Caco-2 (cell line): ENCODE results near the gene VENTX. TPM values are rescaled to one million over a fixed set of nuclear protein-coding genes. Genes with fewer than 3 reads are reported as not detected.

Experiments used
- BruUV-seq: library from RNA; stranded (reverse); fragments of 400-500 nt; replicated peaks from 2 replicates; lab custom pipeline; 2021; lab: Mats Ljungman, UMichigan
- CTCF ChIA-PET: fragments of 300-600 bp; sonication (Branson Sonifier 250); formaldehyde crosslinking; loops from one replicate; lab custom pipeline; 2022; ENCODE audit warnings: antibody characterized with exemption; lab: Charles Lee
- POLR2A ChIA-PET: fragments of 300-600 bp; sonication (Branson Sonifier 250); formaldehyde crosslinking; loops from one replicate; lab custom pipeline; 2022; ENCODE audit warnings: antibody characterized with exemption; lab: Charles Lee
- DNase-seq, 2 experiments: peaks; one replicate each; pipeline versions ENCODE4 v3.0.0 to v3.0.0-alpha.2; 2020 to 2022
- H3K27me3 ChIP-seq: replicated peaks from 2 replicates; pipeline ENCODE4 v1.6.0; 2011; ENCODE audit warnings: low read length; ENCODE audit not compliant: control insufficient read depth, insufficient read depth
- H3K36me3 ChIP-seq: 2 replicates; pipeline ENCODE4 v1.5.1; 2011; ENCODE audit warnings: low read length; ENCODE audit not compliant: control insufficient read depth, insufficient read depth
- H3K4me1 ChIP-seq: fragments of 250-450 bp; sonication (Bioruptor Pico); 2 replicates; pipeline ENCODE4 v1.5.1; 2020; ENCODE audit warnings: mild to moderate bottlenecking
- H3K4me3 ChIP-seq: 2 replicates; pipeline ENCODE4 v1.5.1; 2011; ENCODE audit warnings: low read depth, mild to moderate bottlenecking, control low read depth, low read length
- H3K9me3 ChIP-seq: fragments of 250-450 bp; sonication (Bioruptor Pico); 2 replicates; pipeline ENCODE4 v1.5.1; 2020; ENCODE audit warnings: mild to moderate bottlenecking, moderate library complexity
- H3K27ac Mint-ChIP-seq: one replicate; pipeline ENCODE4 v1.8.0; 2022; ENCODE audit warnings: mixed read lengths; ENCODE audit not compliant: unreplicated experiment
- H3K27me3 Mint-ChIP-seq: one replicate; pipeline ENCODE4 v1.8.0; 2022; ENCODE audit warnings: mixed read lengths; ENCODE audit not compliant: insufficient read depth, unreplicated experiment
- H3K36me3 Mint-ChIP-seq: one replicate; pipeline ENCODE4 v1.8.0; 2022; ENCODE audit warnings: mild to moderate bottlenecking, mixed read lengths; ENCODE audit not compliant: insufficient read depth, unreplicated experiment
- H3K4me1 Mint-ChIP-seq: one replicate; pipeline ENCODE4 v1.8.0; 2022; ENCODE audit warnings: low read depth, mixed read lengths; ENCODE audit not compliant: unreplicated experiment
- H3K4me3 Mint-ChIP-seq: one replicate; pipeline ENCODE4 v1.8.0; 2022; ENCODE audit warnings: mild to moderate bottlenecking, moderate library complexity, mixed read lengths; ENCODE audit not compliant: unreplicated experiment
- H3K9me3 Mint-ChIP-seq: one replicate; pipeline ENCODE4 v1.8.0; 2022; ENCODE audit warnings: mixed read lengths; ENCODE audit not compliant: unreplicated experiment
- CTCF ChIP-seq, 2 experiments: fragments of 200-600 bp in 1 of 2; IDR thresholded peaks; 1 replicate in 1 of 2; 2 replicates in 1 of 2; pipeline versions ENCODE4 v1.5.1 to v1.8.0; 2011 to 2022; ENCODE audit warnings: antibody characterized with exemption in 1 of 2, control low read depth in 1 of 2, inconsistent platforms in 1 of 2, low read depth in 1 of 2, low read length in 1 of 2, mild to moderate bottlenecking in 1 of 2, moderate library complexity in 1 of 2; ENCODE audit not compliant: insufficient read depth in 1 of 2, severe bottlenecking in 1 of 2, unreplicated experiment in 1 of 2
- intact Hi-C: fragments of 100-400 bp; cut with micrococcal nuclease; formaldehyde crosslinking; loops from one replicate; pipeline ENCODE4 v1.10.0; 2022; ENCODE audit not compliant: unreplicated experiment
- total RNA-seq: library from RNA; stranded (reverse); gene quantifications from 2 replicates; pipeline ENCODE4 v1.2.3, GENCODE V29; 2022

The VENTX gene
- total RNA-seq, 1 experiment from 2014 or later: not detected

- Mint-ChIP-seq H3K4me1 (peaks cover 7% of the 10 kb centered on the region), H3K9me3 (no peaks in the 10 kb centered on the region), H3K27me3 (no peaks in the 10 kb centered on the region), H3K4me3 (no peak overlapping the region), H3K27ac (no peak overlapping the region), H3K36me3 (no peaks in the 10 kb centered on the region)
- intact Hi-C loops: loop anchor here (5.0 kb wide), 1 partner anchor 59 kb away; the partner anchor contains the start of genes TUBGCP2 and ZNF511
- Histone ChIP-seq H3K9me3 (no peaks in the 10 kb centered on the region), H3K4me3 (no peak overlapping the region), H3K27me3 (no peaks in the 10 kb centered on the region), H3K36me3 (no peaks in the 10 kb centered on the region), H3K4me1 (peaks cover 31% of the 10 kb centered on the region)
- no peak for TF ChIP-seq CTCF (IDR thresholded peaks at IDR 0.05; ENCODE audit: insufficient read depth in 1 of 2, low read depth in 1 of 2, low read length in 1 of 2, severe bottlenecking in 1 of 2, unreplicated experiment in 1 of 2)
- no TSS peak for BruUV-seq
- CTCF ChIA-PET: no interaction called here
- POLR2A ChIA-PET: no interaction called here
- no peak for DNase-seq
These were observed 10.7 kb downstream of the VENTX start for GRCh38 chr10:133248334-133248715.

GRCh38 chr10:133249094-133249780 is 11.6 kb downstream of the VENTX start:
- intact Hi-C loops: loop anchor here (5.0 kb wide), 1 partner anchor 58 kb away; the partner anchor contains the start of genes TUBGCP2 and ZNF511
- H3K27me3 Mint-ChIP-seq: no peaks in the 10 kb centered on the region
- Histone ChIP-seq H3K4me3 (no peak overlapping the region), H3K9me3 (no peaks in the 10 kb centered on the region), H3K27me3 (no peaks in the 10 kb centered on the region), H3K4me1 (peaks cover 31% of the 10 kb centered on the region), H3K36me3 (no peaks in the 10 kb centered on the region)
- TF ChIP-seq CTCF (IDR thresholded peaks at IDR 0.05; ENCODE audit: insufficient read depth in 1 of 2, low read depth in 1 of 2, low read length in 1 of 2, severe bottlenecking in 1 of 2, unreplicated experiment in 1 of 2): peak in 1 of 2 experiments; percentile 36
- no peaks in the 10 kb centered on the region for H3K36me3 Mint-ChIP-seq
- ChIA-PET CTCF (no interaction called here), POLR2A (no interaction called here)
- no peak overlapping the region for H3K4me3 Mint-ChIP-seq
- H3K4me1 Mint-ChIP-seq: peaks cover 7% of the 10 kb centered on the region
- H3K27ac Mint-ChIP-seq: no peak overlapping the region
- no peaks in the 10 kb centered on the region for H3K9me3 Mint-ChIP-seq
- BruUV-seq: no TSS peak
- no peak for DNase-seq

- Mint-ChIP-seq H3K27ac (no peak overlapping the region), H3K36me3 (no peaks in the 10 kb centered on the region), H3K4me3 (no peak overlapping the region), H3K9me3 (no peaks in the 10 kb centered on the region), H3K4me1 (peaks cover 7% of the 10 kb centered on the region), H3K27me3 (no peaks in the 10 kb centered on the region)
- intact Hi-C loops: loop anchor here (5.0 kb wide), 1 partner anchor 57 kb away; the partner anchor contains the start of genes TUBGCP2 and ZNF511
- ChIA-PET CTCF (no interaction called here), POLR2A (no interaction called here)
- no peaks in the 10 kb centered on the region for H3K36me3 ChIP-seq
- no peak for TF ChIP-seq CTCF (IDR thresholded peaks at IDR 0.05; ENCODE audit: insufficient read depth in 1 of 2, low read depth in 1 of 2, low read length in 1 of 2, severe bottlenecking in 1 of 2, unreplicated experiment in 1 of 2)
- no peak for DNase-seq
- H3K9me3 ChIP-seq: no peaks in the 10 kb centered on the region
- H3K4me1 ChIP-seq: peaks cover 26% of the 10 kb centered on the region
- H3K27me3 ChIP-seq: no peaks in the 10 kb centered on the region
- no TSS peak for BruUV-seq
- no peak overlapping the region for H3K4me3 ChIP-seq
These were observed 12.5 kb downstream of the VENTX start for GRCh38 chr10:133249975-133250754.
